Prostate gland (tissue), 2 donors: ENCODE measurements around the gene MT1F.

Experiments
- POLR2A ChIP-seq: fragments of 450-650 bp; IDR thresholded peaks from one replicate; pipeline ENCODE4 v1.6.1; 2016; ENCODE audit warnings: antibody characterized with exemption, mild to moderate bottlenecking
- TF ChIP-seq, protein P1 (sequence below), 4 experiments: fragments of 200-600 bp in 2 of 4; fragments of 450-650 bp in 2 of 4; sonication (generic) in 2 of 4; IDR thresholded peaks; 1 replicate in 3 of 4; 2 replicates in 1 of 4; pipeline ENCODE4 v1.5.1; 2016 to 2019; ENCODE audit warnings: antibody characterized with exemption in 4 of 4, mild to moderate bottlenecking in 2 of 4, moderate library complexity in 2 of 4

DNA sequence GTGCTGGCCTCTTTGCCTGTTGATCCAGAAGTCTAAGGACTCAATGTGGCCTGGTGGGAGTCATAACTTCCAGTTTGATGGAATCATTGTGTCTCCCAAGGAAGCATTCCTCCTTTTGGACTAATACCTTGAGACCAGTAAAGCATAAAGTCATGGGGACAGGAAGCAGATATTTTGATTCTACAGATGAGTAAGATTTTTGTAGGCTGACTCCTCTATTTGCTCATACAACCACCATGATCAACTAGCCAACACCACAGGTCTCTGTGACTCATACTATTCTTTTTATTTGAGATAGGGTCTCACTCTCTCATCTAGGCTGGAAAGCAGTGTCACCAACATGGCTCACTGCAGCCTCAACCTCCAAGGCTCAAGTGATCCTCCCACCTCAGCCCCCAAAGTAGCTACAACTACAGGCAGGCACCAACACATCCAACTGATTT is 43.2 kb upstream of the MT1F start:
- TF ChIP-seq, protein P1, sequence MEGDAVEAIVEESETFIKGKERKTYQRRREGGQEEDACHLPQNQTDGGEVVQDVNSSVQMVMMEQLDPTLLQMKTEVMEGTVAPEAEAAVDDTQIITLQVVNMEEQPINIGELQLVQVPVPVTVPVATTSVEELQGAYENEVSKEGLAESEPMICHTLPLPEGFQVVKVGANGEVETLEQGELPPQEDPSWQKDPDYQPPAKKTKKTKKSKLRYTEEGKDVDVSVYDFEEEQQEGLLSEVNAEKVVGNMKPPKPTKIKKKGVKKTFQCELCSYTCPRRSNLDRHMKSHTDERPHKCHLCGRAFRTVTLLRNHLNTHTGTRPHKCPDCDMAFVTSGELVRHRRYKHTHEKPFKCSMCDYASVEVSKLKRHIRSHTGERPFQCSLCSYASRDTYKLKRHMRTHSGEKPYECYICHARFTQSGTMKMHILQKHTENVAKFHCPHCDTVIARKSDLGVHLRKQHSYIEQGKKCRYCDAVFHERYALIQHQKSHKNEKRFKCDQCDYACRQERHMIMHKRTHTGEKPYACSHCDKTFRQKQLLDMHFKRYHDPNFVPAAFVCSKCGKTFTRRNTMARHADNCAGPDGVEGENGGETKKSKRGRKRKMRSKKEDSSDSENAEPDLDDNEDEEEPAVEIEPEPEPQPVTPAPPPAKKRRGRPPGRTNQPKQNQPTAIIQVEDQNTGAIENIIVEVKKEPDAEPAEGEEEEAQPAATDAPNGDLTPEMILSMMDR (IDR thresholded peaks at IDR 0.05): no peak
- TF ChIP-seq POLR2A: no peak
